ENCODE data around the gene CPM.
A peak's percentile ranks its signal among the peaks of the same experiment; 100 is the strongest.

The CPM gene

DNA sequence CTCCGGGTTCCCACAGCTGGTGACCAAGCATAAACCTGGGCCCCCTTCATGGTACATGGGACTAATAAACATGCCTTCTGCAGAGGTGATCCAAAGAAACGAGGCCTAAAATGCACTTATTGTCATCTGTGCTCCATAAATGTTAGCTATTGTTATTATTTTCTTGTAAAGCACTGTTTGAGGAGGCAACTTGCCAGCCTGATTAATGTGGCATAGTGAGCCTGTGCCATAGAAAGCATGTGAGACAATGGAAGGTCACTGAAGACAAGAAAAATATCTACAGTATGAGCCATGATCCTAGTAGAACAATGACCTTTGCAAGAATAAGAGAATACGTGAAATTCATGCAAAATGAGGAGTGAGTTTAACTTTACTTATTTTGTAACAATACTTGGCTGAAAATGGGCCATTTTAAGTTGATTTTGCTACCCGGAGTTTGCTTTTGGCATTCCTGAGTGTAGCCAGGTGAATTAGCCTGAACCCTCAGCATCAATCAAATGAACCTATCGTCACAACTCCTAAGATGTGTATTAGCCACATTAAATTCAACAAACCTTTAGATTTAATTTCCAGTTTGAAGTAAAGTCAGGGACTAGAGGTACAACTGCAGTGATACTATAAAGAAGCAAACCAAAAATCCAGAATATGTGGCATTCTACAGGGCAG, 52.2 kb downstream of the CPM start:
- DNase-seq: peak in 6 of 56 donors; percentile 8 to 33 (median 17)

DNA sequence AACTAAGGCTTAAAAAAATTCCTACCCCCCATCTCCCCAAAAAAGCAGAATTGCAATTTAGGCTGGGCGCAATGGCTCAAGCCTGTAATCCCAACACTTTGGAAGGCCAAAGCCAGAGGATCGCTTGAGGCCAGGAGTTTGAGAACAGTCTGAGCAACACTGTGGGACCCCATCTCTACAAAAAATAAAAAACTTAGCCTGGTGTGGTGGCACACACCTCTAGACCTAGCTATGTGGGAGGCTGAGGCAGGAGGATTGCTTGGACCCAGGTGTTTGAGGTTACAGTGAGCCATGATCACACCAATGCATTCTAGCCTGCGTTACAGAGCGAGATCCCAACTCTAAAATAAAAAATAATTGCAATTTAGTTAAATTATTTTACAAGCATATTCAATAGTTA, 54.1 kb downstream of the CPM start:
- no peak for DNase-seq

- no peak for DNase-seq
These were observed 54.7 kb downstream of the CPM start for GRCh38 chr12:68878283-68878682.

DNA sequence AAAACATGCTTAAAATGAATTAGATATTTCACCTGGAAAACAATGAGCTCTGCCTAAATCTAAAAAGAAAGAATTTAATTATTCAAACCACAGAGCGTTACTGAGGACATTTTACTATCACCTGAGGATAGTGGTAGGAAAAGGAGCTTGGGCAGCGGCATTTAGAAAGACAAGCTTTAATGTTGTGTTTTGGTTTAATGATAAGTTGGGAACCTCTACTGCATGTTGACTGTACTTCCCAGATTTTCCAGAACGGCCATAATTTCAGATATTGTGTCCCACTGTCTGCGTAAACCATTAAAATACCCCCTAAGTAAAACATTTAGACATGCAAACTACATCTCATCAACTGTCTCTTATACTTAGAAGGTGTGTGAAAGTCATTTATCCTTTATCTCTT, 55.4 kb downstream of the CPM start:
- DNase-seq: no peak

GRCh38 chr12:68876461-68876860, 56.5 kb downstream of the CPM start:
- peak in 16 of 56 donors; percentile 6 to 39 (median 12) for DNase-seq

DNA sequence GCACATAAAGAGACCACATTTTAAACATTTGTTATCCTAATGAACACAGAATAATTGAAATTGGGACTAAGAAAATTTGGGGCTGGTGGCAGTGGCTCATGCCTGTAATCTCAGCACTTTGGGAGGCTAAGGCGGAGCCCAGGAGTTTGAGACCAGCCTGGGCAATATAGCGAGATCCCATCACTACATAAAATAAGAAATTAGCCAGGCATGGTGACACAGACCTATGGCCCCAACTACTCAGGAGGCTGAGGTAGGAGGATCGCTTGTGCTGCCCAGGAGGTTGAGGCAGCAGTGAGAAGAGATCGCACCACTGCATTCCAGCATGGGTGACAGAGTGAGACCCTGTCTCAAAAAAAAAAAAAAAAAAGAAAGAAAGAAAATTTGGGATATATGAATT, 59.7 kb downstream of the CPM start:
- no peak for DNase-seq

DNA sequence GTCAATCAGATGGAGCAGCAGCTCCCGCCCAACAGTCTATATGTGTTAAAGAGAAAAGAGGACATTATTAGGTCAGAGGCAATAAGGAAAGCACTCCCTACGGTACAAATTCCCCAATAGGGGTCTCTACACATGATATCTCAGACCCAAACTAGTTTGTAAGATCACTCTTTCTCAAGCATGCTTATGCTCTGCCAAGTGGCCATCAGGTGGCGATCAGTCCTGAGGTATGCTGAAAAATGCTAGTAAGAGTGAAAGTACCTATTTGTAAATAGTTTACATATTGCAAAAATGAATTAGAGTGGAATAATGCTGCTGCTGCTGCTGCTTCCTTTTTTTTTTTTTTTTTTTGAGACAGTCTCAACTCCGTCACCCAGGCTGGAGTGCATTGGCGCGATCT, 61.0 kb downstream of the CPM start:
- DNase-seq: no peak

- no peak for DNase-seq
These were observed 61.6 kb downstream of the CPM start for GRCh38 chr12:68871396-68871795.

DNA sequence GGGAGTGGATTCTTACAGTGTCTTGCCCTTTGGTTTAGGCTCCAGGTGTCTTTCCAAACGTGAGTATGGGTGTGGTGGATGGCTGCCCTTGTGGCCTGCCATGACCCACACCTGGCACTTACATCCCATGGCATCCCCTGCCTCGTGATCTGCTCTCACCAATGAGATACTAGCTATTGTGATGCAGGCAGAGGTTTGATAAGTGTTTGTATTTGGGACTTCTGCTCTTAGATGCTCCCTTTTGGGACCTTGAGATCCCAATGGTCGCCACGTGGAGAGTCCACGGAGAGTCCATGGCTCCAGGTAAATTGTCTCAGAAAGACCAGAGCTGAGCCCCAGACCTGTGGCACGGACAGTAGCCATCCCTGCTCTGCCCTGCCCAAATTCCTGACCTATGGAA, 62.5 kb downstream of the CPM start:
- no peak for DNase-seq

- no peak for DNase-seq
These were observed 63.0 kb downstream of the CPM start for GRCh38 chr12:68870011-68870410.

DNA sequence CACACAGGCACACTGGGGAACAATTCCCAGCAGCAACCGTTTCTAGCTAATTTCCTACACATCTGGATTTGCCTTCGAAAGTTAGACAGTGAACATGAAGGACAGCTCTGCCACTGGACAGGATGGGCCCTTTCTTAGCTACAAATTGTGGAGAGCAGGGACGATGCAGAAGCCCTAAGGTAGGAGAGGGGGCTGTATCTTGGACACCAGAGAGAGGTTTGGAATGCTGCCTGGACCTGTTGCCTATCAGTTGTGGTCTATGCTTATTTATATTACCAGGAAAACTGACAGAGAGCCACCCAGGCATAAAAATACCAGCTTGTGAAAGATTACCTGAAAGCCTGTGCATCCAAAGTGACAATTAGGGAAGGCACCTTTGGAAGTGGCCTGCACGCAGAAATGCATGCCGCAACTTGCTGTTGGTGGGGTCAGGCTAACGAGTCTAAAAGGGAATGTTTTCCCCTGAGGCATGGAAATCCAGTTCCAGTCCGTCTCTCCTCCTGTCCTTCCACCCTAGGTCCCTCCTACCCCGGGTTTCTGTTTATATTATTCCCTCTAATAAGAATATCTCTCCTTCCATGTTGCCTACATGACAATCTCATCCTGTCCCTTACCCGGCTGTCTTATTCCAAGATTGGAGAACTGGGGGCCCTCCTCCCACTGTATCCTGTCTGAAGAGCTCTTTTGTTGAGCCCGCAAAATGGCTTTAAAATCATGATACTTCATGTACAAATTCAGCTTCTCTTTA, 64.8 kb downstream of the CPM start:
- no peak for DNase-seq

- DNase-seq: no peak
These were observed 65.4 kb downstream of the CPM start for GRCh38 chr12:68867606-68868005.

DNA sequence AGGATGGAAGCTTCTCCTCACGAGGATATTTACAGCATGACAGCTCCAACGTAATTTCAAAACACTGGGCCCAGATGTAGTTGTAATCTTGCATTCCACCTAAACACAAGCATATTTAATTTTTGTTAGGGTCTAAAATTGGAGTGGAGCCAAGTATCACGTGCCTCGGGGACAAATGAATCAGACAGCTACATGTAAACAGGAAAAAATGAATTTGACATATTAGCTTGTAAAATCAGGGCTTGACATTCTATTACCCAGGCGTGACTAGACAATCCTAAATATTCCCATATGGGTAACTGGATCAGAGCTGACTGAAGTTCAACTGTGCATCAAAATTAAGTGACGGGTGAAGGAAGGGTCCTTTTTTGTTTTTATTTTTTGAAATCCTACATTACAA, 66.0 kb downstream of the CPM start:
- DNase-seq: no peak

- DNase-seq: peak in 2 of 56 donors; percentile 6
These were observed 67.4 kb downstream of the CPM start for GRCh38 chr12:68865399-68866164.

GRCh38 chr12:68864604-68865003, 68.4 kb downstream of the CPM start:
- no peak for DNase-seq

DNA sequence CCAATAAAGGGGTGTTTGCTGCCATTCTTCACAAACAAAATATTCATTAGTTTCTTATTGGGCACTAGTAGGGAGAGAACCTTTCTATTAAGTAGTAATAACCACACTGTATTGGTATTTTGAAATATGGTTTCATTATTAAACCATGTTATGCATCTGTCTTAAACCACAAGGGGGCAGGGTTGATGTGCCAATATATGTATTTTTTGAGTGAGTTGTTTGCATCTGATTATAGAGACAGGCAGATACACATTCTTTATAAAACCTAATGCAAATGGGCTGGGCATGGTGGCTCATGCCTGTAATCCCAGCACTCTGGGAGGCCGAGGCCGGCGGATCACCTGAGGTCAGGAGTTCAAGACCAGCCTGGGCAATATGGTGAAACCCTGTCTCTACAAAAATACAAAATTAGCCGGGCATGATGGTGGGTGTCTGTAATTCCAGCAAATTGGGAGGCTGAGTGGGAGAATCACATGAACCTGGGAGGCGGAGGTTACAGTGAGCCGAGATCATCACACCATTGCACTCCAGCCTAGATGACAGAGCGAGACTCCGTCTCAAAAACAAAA, 69.0 kb downstream of the CPM start:
- peak in 3 of 56 donors; percentile 5 to 14 (median 6) for DNase-seq

DNA sequence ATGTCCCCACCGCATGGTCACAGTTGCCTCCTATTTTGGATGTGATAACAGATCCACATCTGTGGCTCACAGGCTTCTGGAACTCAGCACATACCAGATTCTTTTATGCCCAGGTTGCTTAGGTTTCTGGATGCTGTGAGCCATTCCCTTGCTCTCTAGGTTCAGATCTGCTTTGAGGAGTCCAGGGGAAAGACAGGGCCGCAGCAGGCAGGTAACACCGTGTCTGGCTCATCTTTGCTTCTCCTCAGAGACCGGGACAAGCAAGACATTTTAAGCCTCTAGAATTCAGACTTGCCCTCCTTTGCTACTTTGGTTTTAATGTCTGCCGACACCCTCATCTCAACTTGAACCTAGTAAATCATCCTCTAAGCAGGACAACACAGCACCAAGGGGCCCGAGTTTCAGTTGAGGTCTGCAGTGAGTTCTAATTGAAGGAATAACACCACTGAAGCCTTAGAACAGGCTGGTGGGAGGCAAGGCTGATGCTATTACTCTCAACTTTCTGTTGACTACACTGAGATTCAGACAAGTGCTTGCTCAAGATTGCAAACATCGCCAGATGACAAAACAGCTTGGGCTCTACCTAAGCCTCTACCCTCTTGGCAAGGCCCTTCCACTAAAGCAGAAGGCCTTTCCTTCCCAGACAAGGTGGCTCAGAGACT, 69.7 kb downstream of the CPM start:
- DNase-seq: no peak

DNA sequence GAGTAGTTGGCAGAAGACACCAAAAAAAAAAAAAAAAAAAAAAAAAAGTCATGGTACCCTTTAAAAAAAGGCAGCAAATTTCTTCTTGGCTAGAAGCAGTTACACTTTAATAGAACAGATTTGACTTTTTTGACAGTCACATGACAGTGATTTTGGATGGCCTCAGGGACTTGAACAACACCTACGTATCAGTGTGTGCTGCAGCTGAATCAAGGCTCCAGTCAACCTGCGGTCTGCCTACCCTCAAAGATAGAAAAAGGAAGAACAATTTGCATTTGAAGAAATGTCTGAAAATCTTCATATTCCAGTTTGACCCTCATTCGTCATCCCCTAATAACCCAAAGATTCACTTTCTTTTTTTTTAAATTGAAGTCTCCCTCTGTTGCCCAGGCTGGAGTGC, 71.1 kb downstream of the CPM start:
- DNase-seq: no peak

- no peak for DNase-seq
These were observed 76.5 kb downstream of the CPM start for GRCh38 chr12:68856510-68856909.

DNA sequence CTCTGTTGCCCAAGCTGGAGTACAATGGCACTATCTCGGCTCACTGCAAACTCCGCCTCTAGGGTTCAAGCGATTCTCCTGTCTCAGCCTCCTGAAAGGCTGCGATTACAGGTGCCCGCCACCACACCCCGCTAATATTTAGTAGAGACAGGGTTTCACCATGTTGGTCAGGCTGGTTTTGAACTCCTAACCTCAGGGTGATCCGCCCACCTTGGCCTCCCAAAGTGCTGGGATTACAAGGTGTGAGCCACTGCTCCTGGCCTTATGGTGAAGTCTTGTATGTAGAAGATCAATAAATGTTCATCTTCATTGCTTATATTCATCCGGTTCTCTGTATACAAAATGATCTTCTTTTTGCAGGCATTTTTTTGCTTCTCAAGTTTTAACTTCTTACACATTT, 77.2 kb downstream of the CPM start:
- DNase-seq: no peak

DNA sequence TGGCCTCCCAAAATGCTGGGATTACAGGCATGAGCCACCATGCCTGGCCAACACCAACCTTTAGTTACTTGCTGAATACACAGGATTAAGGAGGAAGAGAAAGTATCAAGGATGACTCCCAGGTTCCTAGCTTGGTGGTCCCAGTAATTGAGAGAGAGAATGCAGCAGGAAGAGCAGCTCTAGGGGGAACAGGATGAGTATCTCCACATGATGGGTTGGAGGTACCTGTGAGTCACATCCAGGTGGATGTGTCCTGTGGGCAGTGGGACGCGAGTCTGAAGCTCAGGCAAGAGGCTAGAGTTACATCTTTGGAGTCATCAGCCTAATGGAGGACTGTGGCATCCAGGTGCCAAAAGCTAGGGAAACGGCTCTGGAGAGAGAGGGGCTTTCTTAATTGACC, 77.9 kb downstream of the CPM start:
- no peak for DNase-seq

- DNase-seq: no peak
These were observed 78.4 kb downstream of the CPM start for GRCh38 chr12:68854554-68854953.
